WERI-Rb-1 (cell line): ENCODE measurements around the gene RALY.
"Not testable (repeated sequence)": the region's sequence is repeated elsewhere in the genome, so short reads cannot be mapped to it uniquely, and the experiment has no call there.

Experiments used
- DNase-seq: peaks from one replicate; pipeline ENCODE4 v3.0.0-alpha.2; 2020
- H3K27ac ChIP-seq: fragments of 250-450 bp; sonication (Bioruptor Pico); 2 replicates; pipeline ENCODE4 v1.5.1; 2020; ENCODE audit warnings: mild to moderate bottlenecking, moderate library complexity
- H3K27me3 ChIP-seq: fragments of 250-450 bp; sonication (Bioruptor Pico); 2 replicates; pipeline ENCODE4 v1.5.1; 2021; ENCODE audit warnings: mild to moderate bottlenecking, low read depth, moderate library complexity; ENCODE audit not compliant: insufficient read depth, severe bottlenecking
- H3K36me3 ChIP-seq: fragments of 250-450 bp; sonication (Bioruptor Pico); 2 replicates; pipeline ENCODE4 v1.5.1; 2020; ENCODE audit warnings: mild to moderate bottlenecking, moderate library complexity
- H3K4me3 ChIP-seq: 2 replicates; pipeline ENCODE4 v1.5.1; 2011; ENCODE audit warnings: low read depth, mild to moderate bottlenecking, control low read depth, low read length
- H3K9me3 ChIP-seq: fragments of 250-450 bp; sonication (Bioruptor Pico); 2 replicates; pipeline ENCODE4 v1.5.1; 2021; ENCODE audit warnings: mild to moderate bottlenecking, moderate library complexity; ENCODE audit not compliant: severe bottlenecking
- CTCF ChIP-seq: IDR thresholded peaks from 2 replicates; pipeline ENCODE4 v1.5.1; 2011; ENCODE audit warnings: low read depth, mild to moderate bottlenecking, control low read depth, inconsistent platforms, low read length

Gene RALY

GRCh38 chr20:34018166-34018565, 24.5 kb downstream of the RALY start:
- Histone ChIP-seq H3K36me3 (no peaks in the 10 kb centered on the region), H3K9me3 (no peaks in the 10 kb centered on the region), H3K27ac (no peak overlapping the region), H3K4me3 (no peak overlapping the region), H3K27me3 (no peaks in the 10 kb centered on the region)
- TF ChIP-seq CTCF, result no peak
- DNase-seq, result no peak

- Histone ChIP-seq H3K27ac (no peak overlapping the region), H3K9me3 (no peaks in the 10 kb centered on the region), H3K4me3 (no peak overlapping the region), H3K27me3 (no peaks in the 10 kb centered on the region), H3K36me3 (no peaks in the 10 kb centered on the region)
- no peak for DNase-seq
- TF ChIP-seq CTCF, result peak; percentile 32; the same call in 1 of the 2 replicates
These were observed 28.6 kb downstream of the RALY start for GRCh38 chr20:34022151-34022838.

- Histone ChIP-seq H3K27me3 (no peaks in the 10 kb centered on the region), H3K9me3 (no peaks in the 10 kb centered on the region), H3K27ac (no peak overlapping the region), H3K4me3 (no peak overlapping the region), H3K36me3 (no peaks in the 10 kb centered on the region)
- TF ChIP-seq CTCF, result no peak
- DNase-seq, result no peak
These were observed 29.1 kb downstream of the RALY start for GRCh38 chr20:34022839-34023234.

- no peak for DNase-seq
- H3K9me3 ChIP-seq, result no peaks in the 10 kb centered on the region
- no peaks in the 10 kb centered on the region for H3K27me3 ChIP-seq
- H3K27ac ChIP-seq, result no peak overlapping the region
- H3K4me3 ChIP-seq, result no peak overlapping the region
- TF ChIP-seq CTCF, result no peak
- no peaks in the 10 kb centered on the region for H3K36me3 ChIP-seq
These were observed 30.4 kb downstream of the RALY start for GRCh38 chr20:34023937-34024722.

- Histone ChIP-seq H3K27me3 (no peaks in the 10 kb centered on the region), H3K9me3 (no peaks in the 10 kb centered on the region), H3K4me3 (no peak overlapping the region), H3K36me3 (no peaks in the 10 kb centered on the region), H3K27ac (no peak overlapping the region)
- no peak for DNase-seq
- no peak for TF ChIP-seq CTCF
These were observed 31.1 kb downstream of the RALY start for GRCh38 chr20:34024723-34025351.

- not testable (repeated sequence) for H3K9me3 ChIP-seq, H3K27ac ChIP-seq, DNase-seq, H3K4me3 ChIP-seq, H3K27me3 ChIP-seq
- peaks cover 13% of the 10 kb centered on the region for H3K36me3 ChIP-seq
These were observed 34.3 kb downstream of the RALY start for GRCh38 chr20:34028013-34028412.
